ENCODE measurements around the gene LMBR1.

LMBR1 gene

DNA sequence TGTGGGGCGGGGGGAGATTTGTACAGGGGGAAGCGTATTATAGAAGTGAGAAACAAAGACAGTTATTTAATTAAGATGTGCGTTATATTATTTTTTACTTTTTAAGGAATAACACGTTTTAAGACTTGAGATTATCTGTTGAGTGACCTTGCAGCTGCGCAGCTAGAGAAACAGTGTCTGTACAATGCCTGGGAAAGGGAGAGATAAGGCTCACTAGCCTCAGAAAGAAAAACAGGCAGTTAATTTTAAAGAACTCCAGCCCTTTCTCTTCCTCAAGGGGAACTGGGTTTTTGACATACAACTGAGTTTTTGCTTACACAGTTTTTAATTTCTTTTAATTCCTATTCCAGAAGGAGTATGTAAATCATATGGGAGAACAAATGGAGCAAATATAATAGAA, 50.7 kb downstream of the LMBR1 start:
- TF ChIP-seq, protein P1, sequence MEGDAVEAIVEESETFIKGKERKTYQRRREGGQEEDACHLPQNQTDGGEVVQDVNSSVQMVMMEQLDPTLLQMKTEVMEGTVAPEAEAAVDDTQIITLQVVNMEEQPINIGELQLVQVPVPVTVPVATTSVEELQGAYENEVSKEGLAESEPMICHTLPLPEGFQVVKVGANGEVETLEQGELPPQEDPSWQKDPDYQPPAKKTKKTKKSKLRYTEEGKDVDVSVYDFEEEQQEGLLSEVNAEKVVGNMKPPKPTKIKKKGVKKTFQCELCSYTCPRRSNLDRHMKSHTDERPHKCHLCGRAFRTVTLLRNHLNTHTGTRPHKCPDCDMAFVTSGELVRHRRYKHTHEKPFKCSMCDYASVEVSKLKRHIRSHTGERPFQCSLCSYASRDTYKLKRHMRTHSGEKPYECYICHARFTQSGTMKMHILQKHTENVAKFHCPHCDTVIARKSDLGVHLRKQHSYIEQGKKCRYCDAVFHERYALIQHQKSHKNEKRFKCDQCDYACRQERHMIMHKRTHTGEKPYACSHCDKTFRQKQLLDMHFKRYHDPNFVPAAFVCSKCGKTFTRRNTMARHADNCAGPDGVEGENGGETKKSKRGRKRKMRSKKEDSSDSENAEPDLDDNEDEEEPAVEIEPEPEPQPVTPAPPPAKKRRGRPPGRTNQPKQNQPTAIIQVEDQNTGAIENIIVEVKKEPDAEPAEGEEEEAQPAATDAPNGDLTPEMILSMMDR (conservative IDR thresholded peaks at IDR 0.05; ENCODE audit: low read depth, low read length), result no peak
- Histone ChIP-seq H2AFZ (ENCODE audit: low read depth) (no peak overlapping the region), H4K20me1 (ENCODE audit: insufficient read depth) (peaks cover 10% of the 10 kb centered on the region), H3K79me2 (ENCODE audit: insufficient read depth, low read depth) (peaks cover 61% of the 10 kb centered on the region), H3K36me3 (ENCODE audit: insufficient read depth) (no peaks in the 10 kb centered on the region), H3K27me3 (ENCODE audit: insufficient read depth, low read depth) (no peaks in the 10 kb centered on the region), H3K4me3 (IDR thresholded peaks at IDR 0.05; ENCODE audit: insufficient read depth, low read depth, low read length) (no peak overlapping the region), H3K27ac (no peak overlapping the region), H3K4me2 (no peak overlapping the region), H3K4me1 (ENCODE audit: low read depth, poor library complexity, severe bottlenecking) (peaks cover 6% of the 10 kb centered on the region), H3K9ac (no peak overlapping the region)

DNA sequence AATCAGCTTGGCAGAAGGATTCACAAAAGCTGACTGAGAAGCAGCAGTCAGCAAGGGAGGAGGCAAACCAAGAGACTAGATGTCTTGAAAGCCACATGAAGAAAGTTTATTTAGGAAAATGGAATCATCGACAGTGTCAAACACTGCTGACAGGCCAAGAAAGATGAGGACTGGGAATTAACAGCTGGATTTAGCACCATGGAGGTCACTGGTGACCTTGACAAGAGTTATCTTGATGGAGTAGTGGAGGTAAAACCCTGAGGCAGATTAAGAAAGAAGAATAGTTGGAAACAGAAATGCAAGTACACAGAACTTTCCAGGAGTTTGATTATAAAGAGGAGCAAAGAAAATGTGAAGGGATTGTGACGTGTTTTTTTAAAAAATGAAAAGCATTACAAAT, 51.5 kb downstream of the LMBR1 start:
- Histone ChIP-seq H3K27ac (no peak overlapping the region), H4K20me1 (ENCODE audit: insufficient read depth) (peaks cover 10% of the 10 kb centered on the region; the same call in 1 of the 2 replicates), H3K27me3 (ENCODE audit: insufficient read depth, low read depth) (no peaks in the 10 kb centered on the region), H3K79me2 (ENCODE audit: insufficient read depth, low read depth) (peaks cover 53% of the 10 kb centered on the region), H3K4me3 (IDR thresholded peaks at IDR 0.05; ENCODE audit: insufficient read depth, low read depth, low read length) (no peak overlapping the region), H2AFZ (ENCODE audit: low read depth) (no peak overlapping the region), H3K4me2 (no peak overlapping the region), H3K4me1 (ENCODE audit: low read depth, poor library complexity, severe bottlenecking) (peaks cover 6% of the 10 kb centered on the region), H3K9ac (no peak overlapping the region), H3K36me3 (ENCODE audit: insufficient read depth) (no peaks in the 10 kb centered on the region)
- TF ChIP-seq, protein P1 (conservative IDR thresholded peaks at IDR 0.05; ENCODE audit: low read depth, low read length), result no peak

DNA sequence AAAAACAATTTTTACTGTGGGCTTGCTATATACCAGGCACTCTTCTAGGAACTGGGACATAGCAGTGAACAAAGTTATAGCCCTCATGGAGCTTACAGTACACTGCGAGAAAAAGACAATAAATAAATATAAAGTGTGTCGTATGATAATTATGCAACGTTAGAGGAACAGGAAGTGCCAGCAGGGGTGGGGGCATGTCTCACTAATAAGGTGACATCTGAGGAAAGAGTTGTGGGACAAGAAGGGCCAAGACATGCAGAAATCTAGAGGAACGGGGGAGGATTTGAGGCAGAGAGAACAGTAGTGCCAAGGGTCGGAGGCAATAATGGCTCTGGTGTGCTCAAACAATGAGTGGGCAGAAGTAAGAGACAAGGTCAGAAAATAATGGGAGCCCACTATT, 52.8 kb downstream of the LMBR1 start:
- Histone ChIP-seq H3K4me1 (ENCODE audit: low read depth, poor library complexity, severe bottlenecking) (no peaks in the 10 kb centered on the region), H3K4me2 (no peak overlapping the region), H3K27ac (no peak overlapping the region), H2AFZ (ENCODE audit: low read depth) (no peak overlapping the region), H3K4me3 (IDR thresholded peaks at IDR 0.05; ENCODE audit: insufficient read depth, low read depth, low read length) (no peak overlapping the region), H3K27me3 (ENCODE audit: insufficient read depth, low read depth) (no peaks in the 10 kb centered on the region), H3K36me3 (ENCODE audit: insufficient read depth) (no peaks in the 10 kb centered on the region), H4K20me1 (ENCODE audit: insufficient read depth) (peaks cover 3% of the 10 kb centered on the region; the same call in 1 of the 2 replicates), H3K9ac (no peak overlapping the region), H3K79me2 (ENCODE audit: insufficient read depth, low read depth) (peaks cover 40% of the 10 kb centered on the region)
- TF ChIP-seq, protein P1 (conservative IDR thresholded peaks at IDR 0.05; ENCODE audit: low read depth, low read length), result no peak

DNA sequence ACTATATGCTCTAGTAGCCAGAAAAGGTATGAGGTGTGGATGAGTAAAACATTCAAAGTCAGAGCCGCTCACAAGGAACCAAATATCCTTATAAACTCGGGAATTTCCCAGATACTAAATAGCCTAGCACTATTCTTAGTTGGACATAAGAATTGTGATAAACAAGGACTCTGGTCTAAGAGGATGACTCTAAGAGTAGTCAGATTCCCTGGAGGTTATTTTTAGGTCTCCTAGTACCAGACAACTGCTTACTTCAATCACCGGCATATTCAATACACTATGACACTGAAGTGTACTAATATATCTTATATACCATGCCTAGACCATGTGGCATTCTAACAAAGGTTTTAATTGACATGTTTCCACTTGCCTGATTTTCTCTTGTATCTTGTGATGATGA, 56.5 kb downstream of the LMBR1 start:
- Histone ChIP-seq H3K79me2 (ENCODE audit: insufficient read depth, low read depth) (peaks cover 16% of the 10 kb centered on the region; the same call in 1 of the 2 replicates), H3K27ac (no peak overlapping the region), H3K9ac (no peak overlapping the region), H3K27me3 (ENCODE audit: insufficient read depth, low read depth) (no peaks in the 10 kb centered on the region), H4K20me1 (ENCODE audit: insufficient read depth) (no peaks in the 10 kb centered on the region), H2AFZ (ENCODE audit: low read depth) (no peak overlapping the region), H3K36me3 (ENCODE audit: insufficient read depth) (no peaks in the 10 kb centered on the region), H3K4me1 (ENCODE audit: low read depth, poor library complexity, severe bottlenecking) (no peaks in the 10 kb centered on the region), H3K4me3 (IDR thresholded peaks at IDR 0.05; ENCODE audit: insufficient read depth, low read depth, low read length) (no peak overlapping the region), H3K4me2 (no peak overlapping the region)
- TF ChIP-seq, protein P1 (conservative IDR thresholded peaks at IDR 0.05; ENCODE audit: low read depth, low read length), result no peak

All from KMS-11 (cell line).